Astrocyte (in vitro differentiated cells and primary cell): ENCODE results near the gene CSNK1D. TPM values are rescaled to one million over a fixed set of nuclear protein-coding genes. Genes with fewer than 3 reads are reported as not detected.

Source experiments
- DNase-seq: peaks from one replicate; pipeline ENCODE4 v3.0.0-alpha.2; 2010; ENCODE audit warnings: low read depth
- FAIRE-seq: peaks from 2 replicates; lab custom pipeline; 2011; peaks lifted over from hg19 to GRCh38; lab: Jason Lieb, UNC
- H2AFZ ChIP-seq: 2 replicates; pipeline ENCODE4 v1.6.0; 2012; ENCODE audit warnings: low read depth, low read length, inconsistent platforms
- H3K27ac ChIP-seq: 2 replicates; pipeline ENCODE4 v1.5.1; 2011; ENCODE audit warnings: low read depth, low read length, inconsistent platforms
- H3K27me3 ChIP-seq: 2 replicates; pipeline ENCODE4 v1.6.0; 2011; ENCODE audit warnings: low read length, inconsistent platforms; ENCODE audit not compliant: insufficient read depth
- H3K36me3 ChIP-seq: 2 replicates; pipeline ENCODE4 v1.5.1; 2011; ENCODE audit warnings: low read length, inconsistent platforms; ENCODE audit not compliant: insufficient read depth
- H3K4me1 ChIP-seq: 2 replicates; pipeline ENCODE4 v1.5.1; 2011; ENCODE audit warnings: low read length, inconsistent platforms; ENCODE audit not compliant: insufficient read depth
- H3K4me2 ChIP-seq: 2 replicates; pipeline ENCODE4 v1.6.0; 2012; ENCODE audit warnings: low read length, inconsistent platforms
- H3K4me3 ChIP-seq: 2 replicates; pipeline ENCODE4 v1.5.1; 2011; ENCODE audit warnings: low read depth, mild to moderate bottlenecking, low read length, inconsistent platforms; ENCODE audit not compliant: insufficient read depth
- H3K79me2 ChIP-seq: 2 replicates; pipeline ENCODE4 v1.6.0; 2012; ENCODE audit warnings: mild to moderate bottlenecking, low read length, inconsistent platforms; ENCODE audit not compliant: insufficient read depth
- H3K9ac ChIP-seq: 2 replicates; pipeline ENCODE4 v1.6.0; 2012; ENCODE audit warnings: mild to moderate bottlenecking, low read length, inconsistent platforms
- H3K9me3 ChIP-seq: 2 replicates; pipeline ENCODE4 v1.5.1; 2012; ENCODE audit warnings: low read depth, mild to moderate bottlenecking, low read length, inconsistent platforms; ENCODE audit not compliant: insufficient read depth
- H4K20me1 ChIP-seq: 2 replicates; pipeline ENCODE4 v1.6.0; 2012; ENCODE audit warnings: low read length, inconsistent platforms; ENCODE audit not compliant: insufficient read depth
- H3K27ac Mint-ChIP-seq: one replicate; pipeline ENCODE4 v1.8.0; 2021; ENCODE audit warnings: mild to moderate bottlenecking, mixed read lengths; ENCODE audit not compliant: unreplicated experiment
- H3K27me3 Mint-ChIP-seq: one replicate; pipeline ENCODE4 v1.8.0; 2021; ENCODE audit warnings: low read depth, mixed read lengths; ENCODE audit not compliant: unreplicated experiment
- H3K36me3 Mint-ChIP-seq: one replicate; pipeline ENCODE4 v1.8.0; 2021; ENCODE audit warnings: low read depth, mixed read lengths; ENCODE audit not compliant: unreplicated experiment
- H3K4me1 Mint-ChIP-seq: one replicate; pipeline ENCODE4 v1.8.0; 2021; ENCODE audit warnings: low read depth, mixed read lengths; ENCODE audit not compliant: unreplicated experiment
- H3K4me3 Mint-ChIP-seq: one replicate; pipeline ENCODE4 v1.8.0; 2021; ENCODE audit warnings: mild to moderate bottlenecking, moderate library complexity, mixed read lengths; ENCODE audit not compliant: unreplicated experiment
- H3K9me3 Mint-ChIP-seq: one replicate; pipeline ENCODE4 v1.8.0; 2021; ENCODE audit warnings: mild to moderate bottlenecking, mixed read lengths; ENCODE audit not compliant: unreplicated experiment
- EZH2 ChIP-seq: IDR thresholded peaks from 2 replicates; pipeline ENCODE4 v1.6.1; 2012; ENCODE audit warnings: mild to moderate bottlenecking, low read length, inconsistent platforms; ENCODE audit not compliant: insufficient read depth
- total RNA-seq: library from RNA; stranded (reverse); gene quantifications from 2 replicates; pipeline ENCODE4 v1.2.1, GENCODE V29; 2021
- TF ChIP-seq, protein P1 (sequence below): IDR thresholded peaks from 2 replicates; pipeline ENCODE4 v1.5.1; 2011; ENCODE audit warnings: low read depth, mild to moderate bottlenecking, inconsistent platforms, low read length, moderate library complexity; ENCODE audit not compliant: insufficient read depth

CSNK1D gene
- total RNA-seq, 1 donor from 2014 or later, result 153 TPM

DNA sequence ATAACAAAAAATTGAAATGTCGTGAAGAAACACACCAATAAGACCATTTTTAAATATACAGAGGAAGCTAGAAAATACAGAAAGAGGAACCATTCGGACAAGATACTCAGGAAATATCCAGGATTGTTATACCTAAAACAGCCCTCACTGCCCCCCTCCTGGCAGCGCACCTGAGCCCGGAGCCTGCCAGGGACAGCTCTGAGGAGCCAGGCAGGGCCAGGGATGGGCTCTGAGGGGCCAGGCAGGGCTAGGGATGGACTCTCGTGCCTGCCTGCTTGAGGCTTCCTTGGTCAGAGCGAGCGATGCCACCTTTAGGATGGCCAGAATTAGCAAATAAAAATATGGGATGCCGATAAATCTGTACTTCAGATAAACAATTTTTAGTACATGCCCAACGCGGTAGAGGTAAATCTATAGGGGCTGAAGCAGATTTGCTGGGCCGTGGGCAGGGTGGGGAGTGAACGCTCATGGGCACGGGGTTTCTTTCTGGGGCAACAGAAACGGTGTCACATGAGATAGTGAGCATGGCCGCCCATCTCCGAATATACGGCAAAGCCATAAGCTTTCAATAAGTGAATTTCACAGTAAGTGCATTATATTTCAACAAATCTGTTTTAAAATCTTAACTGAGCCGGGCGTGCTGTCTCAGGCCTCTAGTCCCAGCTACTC, 18.2 kb upstream of the CSNK1D start:
- no peaks in the 10 kb centered on the region for H3K36me3 ChIP-seq
- Mint-ChIP-seq H3K27ac (peak overlapping the region; percentile 12), H3K4me1 (peaks cover 2% of the 10 kb centered on the region), H3K9me3 (no peaks in the 10 kb centered on the region), H3K4me3 (peak overlapping the region; percentile 66), H3K36me3 (no peaks in the 10 kb centered on the region), H3K27me3 (peaks cover 3% of the 10 kb centered on the region)
- no peaks in the 10 kb centered on the region for H3K27me3 ChIP-seq
- TF ChIP-seq EZH2, result no peak
- TF ChIP-seq, protein P1, sequence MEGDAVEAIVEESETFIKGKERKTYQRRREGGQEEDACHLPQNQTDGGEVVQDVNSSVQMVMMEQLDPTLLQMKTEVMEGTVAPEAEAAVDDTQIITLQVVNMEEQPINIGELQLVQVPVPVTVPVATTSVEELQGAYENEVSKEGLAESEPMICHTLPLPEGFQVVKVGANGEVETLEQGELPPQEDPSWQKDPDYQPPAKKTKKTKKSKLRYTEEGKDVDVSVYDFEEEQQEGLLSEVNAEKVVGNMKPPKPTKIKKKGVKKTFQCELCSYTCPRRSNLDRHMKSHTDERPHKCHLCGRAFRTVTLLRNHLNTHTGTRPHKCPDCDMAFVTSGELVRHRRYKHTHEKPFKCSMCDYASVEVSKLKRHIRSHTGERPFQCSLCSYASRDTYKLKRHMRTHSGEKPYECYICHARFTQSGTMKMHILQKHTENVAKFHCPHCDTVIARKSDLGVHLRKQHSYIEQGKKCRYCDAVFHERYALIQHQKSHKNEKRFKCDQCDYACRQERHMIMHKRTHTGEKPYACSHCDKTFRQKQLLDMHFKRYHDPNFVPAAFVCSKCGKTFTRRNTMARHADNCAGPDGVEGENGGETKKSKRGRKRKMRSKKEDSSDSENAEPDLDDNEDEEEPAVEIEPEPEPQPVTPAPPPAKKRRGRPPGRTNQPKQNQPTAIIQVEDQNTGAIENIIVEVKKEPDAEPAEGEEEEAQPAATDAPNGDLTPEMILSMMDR, result no peak
- no peaks in the 10 kb centered on the region for H3K79me2 ChIP-seq
- no peak overlapping the region for H3K27ac ChIP-seq
- H3K4me1 ChIP-seq, result peaks cover 20% of the 10 kb centered on the region
- no peaks in the 10 kb centered on the region for H4K20me1 ChIP-seq
- H3K4me2 ChIP-seq, result peak overlapping the region; percentile 92
- H3K4me3 ChIP-seq, result peak overlapping the region; percentile 71
- H3K9me3 ChIP-seq, result peaks cover 7% of the 10 kb centered on the region
- FAIRE-seq (no peak), DNase-seq (no peak)
- peak overlapping the region; percentile 84 for H3K9ac ChIP-seq
- H2AFZ ChIP-seq, result peak overlapping the region; percentile 91

- H3K27me3 ChIP-seq, result no peaks in the 10 kb centered on the region
- H3K27ac Mint-ChIP-seq, result no peak overlapping the region
- TF ChIP-seq, protein P1, result no peak
- TF ChIP-seq EZH2, result no peak
- no peaks in the 10 kb centered on the region for H3K27me3 Mint-ChIP-seq
- no peak overlapping the region for H3K27ac ChIP-seq
- no peaks in the 10 kb centered on the region for H3K79me2 ChIP-seq
- no peaks in the 10 kb centered on the region for H3K36me3 Mint-ChIP-seq
- no peak overlapping the region for H2AFZ ChIP-seq
- peaks cover 21% of the 10 kb centered on the region for H3K4me1 ChIP-seq
- no peak overlapping the region for H3K4me3 Mint-ChIP-seq
- H3K4me1 Mint-ChIP-seq, result peaks cover 5% of the 10 kb centered on the region
- FAIRE-seq, result no peak
- no peaks in the 10 kb centered on the region for H4K20me1 ChIP-seq
- peaks cover 7% of the 10 kb centered on the region for H3K9me3 ChIP-seq
- no peaks in the 10 kb centered on the region for H3K36me3 ChIP-seq
- peak; percentile 56 for DNase-seq
- H3K9me3 Mint-ChIP-seq, result no peaks in the 10 kb centered on the region
- H3K4me3 ChIP-seq, result no peak overlapping the region
- peak overlapping the region; percentile 34 for H3K9ac ChIP-seq
- peak overlapping the region; percentile 69 for H3K4me2 ChIP-seq
Measured at GRCh38 chr17:82287868-82288801, 14.6 kb upstream of the CSNK1D start.
